HT-29 (cell line): ENCODE results near the gene ARMC9. TPM values are rescaled to one million over a fixed set of nuclear protein-coding genes. Genes with fewer than 3 reads are reported as not detected.
"Not testable (repeated sequence)": the region's sequence is repeated elsewhere in the genome, so short reads cannot be mapped to it uniquely, and the experiment has no call there.

Experiments
- DNase-seq: peaks from one replicate; pipeline ENCODE4 v3.0.0-alpha.2; 2015; ENCODE audit warnings: low spot score
- total RNA-seq: library from RNA; depleted of rRNA; stranded (reverse); fragments of >200 nt; shearing (Covaris generic); gene quantifications from 2 replicates; pipeline ENCODE4 v1.2.3, GENCODE V29; 2014

ARMC9 gene
- total RNA-seq, 1 experiment from 2014 or later: 29.7 TPM

DNA sequence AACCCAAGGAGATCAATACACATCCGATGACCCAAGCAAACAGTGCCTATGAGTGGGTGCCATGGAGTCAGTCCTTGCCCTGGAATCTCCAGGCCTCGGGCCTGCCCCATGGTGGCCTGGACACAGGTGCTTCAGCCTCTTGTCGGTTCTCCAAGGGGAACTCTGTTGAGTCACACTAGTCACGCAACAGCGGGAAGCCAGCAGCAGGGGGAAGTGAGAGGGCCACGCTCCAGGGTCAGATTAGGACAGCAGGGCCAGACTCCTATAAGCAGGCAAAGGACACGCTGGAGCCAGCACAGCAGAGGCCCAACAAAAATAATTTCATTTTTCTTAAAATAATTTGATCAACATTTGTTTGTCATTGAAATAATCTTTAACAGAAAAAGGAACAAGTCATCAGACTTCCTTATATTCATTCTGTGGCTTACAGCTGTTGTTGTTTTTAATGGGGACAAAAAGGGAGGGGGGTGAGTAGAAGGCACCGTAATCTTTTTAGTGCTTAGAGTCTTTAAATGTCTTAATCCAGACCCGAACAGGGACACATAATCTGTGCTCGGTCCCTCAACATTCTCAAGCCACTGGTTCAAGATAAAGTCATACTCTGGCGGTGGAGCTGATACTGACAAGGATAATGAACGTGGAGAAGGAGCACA lies 16.4 kb upstream of the ARMC9 start:
- no peak for DNase-seq

DNA sequence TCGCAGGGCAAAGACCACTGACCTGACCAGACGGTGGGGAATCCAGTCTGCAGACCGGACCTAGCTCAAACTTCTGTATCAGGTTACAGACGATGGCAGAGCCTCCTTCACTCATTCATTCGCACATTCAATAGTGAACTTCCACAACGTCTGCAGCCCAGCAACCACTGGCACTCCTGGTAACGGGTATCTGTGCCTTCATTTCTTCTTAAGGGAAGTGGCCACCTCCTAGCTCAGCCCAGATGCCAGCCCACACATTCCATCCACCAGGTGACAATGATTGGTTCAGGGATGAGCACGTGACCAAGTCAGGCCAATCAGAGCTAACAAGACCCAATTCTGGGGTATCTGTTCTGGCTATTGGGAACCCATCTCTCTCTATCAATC lies 15.9 kb upstream of the ARMC9 start:
- DNase-seq: no peak

DNA sequence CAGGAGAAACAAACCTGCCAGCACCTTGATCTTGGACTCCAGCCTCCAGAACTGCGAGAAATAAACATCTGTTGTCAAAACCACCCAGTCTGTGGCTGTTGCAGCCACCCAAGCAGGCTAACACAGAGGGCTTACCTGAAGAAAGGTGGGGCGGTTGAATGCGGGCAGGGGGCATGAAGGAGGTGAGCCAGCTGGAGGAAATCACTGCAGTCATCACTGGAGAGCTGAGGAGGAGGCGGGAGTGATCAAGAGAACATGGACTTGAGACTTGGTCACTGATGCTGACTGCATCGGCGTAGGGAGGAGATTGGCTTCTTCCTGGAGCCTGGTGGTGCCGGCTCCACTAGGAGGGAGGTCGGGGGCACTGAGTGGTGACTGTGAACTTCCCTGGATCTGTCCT lies 14.6 kb upstream of the ARMC9 start:
- no peak for DNase-seq

GRCh38 chr2:231184319-231184718 lies 14.1 kb upstream of the ARMC9 start:
- no peak for DNase-seq

DNA sequence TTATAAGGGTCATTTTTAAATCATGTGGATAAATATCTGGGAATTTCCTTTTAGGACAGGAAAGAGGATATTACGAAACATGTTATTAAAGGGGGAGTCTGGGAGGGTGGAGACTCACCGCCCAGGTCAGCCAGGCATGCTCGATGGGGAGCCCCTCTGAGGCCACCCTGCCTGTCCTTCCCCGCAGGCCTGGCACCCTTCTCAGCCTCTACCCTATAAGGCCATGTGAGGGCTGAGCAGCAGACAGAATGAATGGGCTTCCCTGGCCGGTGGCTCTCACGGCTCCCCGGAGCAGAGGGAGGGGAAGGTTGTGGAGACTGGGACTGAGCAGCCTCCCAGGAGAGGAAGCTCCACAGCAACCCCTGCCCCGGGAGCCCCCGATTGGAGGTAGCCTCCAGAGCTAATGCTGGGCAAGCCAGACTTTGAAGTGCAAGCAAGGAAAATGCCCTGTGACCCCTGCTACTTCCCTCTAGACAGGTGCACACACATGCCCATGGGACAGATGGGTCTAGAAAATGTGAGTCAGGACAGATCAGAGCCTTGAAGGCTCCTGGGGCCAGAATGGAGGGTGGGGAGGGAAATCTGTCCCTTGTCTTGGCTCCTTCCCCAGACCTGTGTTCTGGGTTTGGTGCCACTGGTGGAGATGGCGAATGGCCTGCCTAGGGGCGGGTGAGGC lies 13.2 kb upstream of the ARMC9 start:
- DNase-seq: no peak

- DNase-seq: no peak
Observed at GRCh38 chr2:231185886-231186285, 12.5 kb upstream of the ARMC9 start.

DNA sequence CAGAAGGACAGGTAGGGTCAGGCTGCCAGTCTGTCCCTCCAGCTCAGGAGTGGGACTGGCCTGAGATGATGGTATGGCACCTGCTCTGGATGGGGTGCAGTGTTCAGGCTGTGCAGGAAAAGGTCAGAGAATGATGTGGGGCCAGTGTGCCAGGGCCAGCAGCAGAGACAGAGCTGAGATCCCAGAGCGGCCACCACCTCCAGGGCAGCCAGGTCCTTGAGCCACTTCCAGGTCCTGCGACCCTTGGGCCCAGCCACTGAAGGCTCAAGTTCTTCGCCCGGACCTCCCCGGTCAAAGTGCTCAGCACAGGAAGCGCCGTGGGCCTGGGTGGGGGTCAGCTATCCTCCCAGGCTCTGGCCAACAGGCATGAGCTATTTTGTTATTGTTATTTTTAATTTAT lies 12.1 kb upstream of the ARMC9 start:
- DNase-seq: no peak

DNA sequence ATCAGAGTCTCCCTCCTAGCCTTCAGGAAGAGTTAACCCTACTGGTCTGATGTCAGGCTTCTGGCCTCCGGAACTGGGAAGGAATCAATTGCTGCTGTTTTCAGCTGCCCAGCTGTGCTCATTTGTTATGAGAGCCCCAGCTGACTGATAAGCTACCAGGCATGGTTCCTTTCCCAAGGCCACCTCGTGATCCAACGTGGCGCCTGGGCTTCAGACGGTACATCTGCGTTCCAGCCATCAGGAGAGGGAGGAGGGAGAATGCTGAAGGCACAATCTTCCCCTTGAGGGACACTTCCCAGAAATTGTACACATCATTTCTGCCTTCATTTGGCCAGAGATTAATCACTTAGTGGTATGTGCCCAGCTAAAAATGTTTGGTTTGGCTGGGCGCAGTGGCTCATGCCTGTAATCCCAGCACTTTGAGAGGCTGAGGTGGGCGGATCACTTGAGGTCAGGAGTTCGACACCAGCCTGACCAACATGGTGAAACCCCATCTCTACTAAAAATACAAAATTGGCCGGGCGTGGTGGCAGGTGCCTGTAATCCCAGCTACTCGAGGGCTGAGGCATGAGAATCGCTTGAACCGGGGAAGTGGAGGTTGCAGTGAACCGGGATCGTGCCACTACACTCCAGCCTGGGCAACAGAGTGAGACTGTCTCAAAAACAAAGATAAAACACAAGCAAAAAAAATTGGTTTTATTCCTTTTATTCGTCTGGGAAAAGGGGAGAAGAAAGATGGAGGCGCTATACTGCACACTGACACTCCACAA lies 10.5 kb upstream of the ARMC9 start:
- no peak for DNase-seq

DNA sequence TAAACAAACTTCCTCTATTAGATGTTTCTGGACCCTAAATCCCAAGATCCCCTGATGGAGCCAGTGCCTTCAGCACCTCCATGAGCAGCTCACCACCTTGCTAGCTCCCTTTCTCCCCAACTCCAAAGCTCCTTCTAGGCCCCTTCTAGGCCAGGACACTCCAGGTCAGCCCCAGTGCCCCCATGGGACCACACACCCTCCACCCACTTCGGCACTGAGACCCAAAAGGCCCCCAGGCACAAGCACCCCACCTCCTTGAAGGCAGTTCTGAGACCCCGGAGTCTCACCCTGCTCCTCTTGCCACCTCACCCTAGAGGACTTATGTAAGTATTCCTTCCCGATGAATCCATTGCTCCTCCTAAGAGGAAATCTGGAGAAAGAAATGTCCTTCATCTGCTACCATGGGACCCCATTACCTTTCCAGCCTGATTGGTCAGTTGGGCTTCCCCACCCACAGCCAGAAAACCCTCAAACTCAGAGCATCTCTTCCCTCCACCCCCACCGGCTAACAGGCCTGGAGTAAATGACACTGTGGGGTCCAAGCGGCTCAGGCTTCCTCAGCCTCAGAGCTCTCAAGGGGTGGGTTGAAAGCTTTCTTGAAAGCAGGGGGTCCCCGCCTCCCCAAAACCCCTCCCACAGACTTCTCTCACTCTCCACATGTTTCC lies 9.8 kb upstream of the ARMC9 start:
- DNase-seq: no peak

DNA sequence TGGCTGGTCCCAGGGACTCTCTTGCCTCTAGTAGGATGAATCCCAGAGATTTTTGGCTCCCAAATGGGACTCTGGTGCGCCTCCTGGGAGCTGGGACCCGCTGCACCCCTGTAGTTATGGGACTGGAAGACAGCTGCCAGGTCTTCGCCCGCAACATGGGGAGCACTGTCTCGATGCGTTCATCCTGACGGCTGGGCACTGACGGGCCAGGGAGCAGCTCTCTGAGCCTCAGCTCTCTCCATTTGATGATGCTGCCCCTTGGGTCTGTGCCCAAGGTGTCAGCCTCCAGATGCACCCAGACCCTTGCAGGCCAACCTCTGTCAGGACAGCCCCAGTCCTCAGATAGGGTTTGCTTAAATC lies 9.3 kb upstream of the ARMC9 start:
- no peak for DNase-seq

DNA sequence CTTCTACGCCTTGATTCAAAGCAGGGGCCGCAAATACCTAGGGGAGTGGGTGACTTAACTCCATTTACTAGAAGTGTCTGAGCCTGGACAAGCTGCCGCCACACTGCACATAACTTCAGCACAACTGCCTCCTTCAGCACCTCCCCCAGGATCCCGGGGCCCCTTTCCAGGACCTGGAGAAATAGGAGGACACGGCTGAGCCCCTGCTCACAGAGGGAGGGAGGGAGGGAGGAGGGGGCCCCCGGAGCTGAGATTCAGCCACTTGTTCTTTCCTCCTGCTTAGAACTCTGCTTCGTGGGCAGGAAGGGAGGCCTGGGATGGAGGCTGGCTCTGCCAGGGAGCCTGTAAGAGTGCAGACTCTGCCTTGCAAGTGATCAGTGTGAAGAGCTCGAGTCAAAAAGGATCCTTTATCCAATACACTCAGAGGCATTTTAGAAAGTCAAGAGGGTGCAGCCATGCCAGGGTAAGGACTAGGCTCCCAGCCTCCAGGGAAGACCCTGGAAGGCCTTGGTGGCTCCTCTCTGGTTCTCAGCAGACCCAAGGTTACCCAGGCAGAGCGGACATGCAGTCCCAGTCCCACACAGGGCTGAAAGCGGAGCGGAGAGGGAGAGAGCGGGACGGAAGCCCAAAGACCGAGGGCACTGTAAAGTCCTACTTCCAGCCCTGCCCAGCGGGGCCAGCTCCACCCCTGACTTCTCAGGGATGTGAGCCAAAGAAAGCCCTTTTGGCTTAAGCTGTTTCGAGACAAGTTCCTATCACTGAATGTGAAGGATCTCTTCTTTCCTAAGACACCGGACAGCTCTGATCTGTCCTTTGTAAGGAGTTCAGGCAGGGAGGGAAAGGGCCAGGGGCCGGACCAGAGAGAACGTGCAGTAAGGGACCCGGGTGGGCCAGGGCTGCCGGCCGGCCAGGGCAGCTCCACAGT lies 8.6 kb upstream of the ARMC9 start:
- peak; percentile 21 for DNase-seq

DNA sequence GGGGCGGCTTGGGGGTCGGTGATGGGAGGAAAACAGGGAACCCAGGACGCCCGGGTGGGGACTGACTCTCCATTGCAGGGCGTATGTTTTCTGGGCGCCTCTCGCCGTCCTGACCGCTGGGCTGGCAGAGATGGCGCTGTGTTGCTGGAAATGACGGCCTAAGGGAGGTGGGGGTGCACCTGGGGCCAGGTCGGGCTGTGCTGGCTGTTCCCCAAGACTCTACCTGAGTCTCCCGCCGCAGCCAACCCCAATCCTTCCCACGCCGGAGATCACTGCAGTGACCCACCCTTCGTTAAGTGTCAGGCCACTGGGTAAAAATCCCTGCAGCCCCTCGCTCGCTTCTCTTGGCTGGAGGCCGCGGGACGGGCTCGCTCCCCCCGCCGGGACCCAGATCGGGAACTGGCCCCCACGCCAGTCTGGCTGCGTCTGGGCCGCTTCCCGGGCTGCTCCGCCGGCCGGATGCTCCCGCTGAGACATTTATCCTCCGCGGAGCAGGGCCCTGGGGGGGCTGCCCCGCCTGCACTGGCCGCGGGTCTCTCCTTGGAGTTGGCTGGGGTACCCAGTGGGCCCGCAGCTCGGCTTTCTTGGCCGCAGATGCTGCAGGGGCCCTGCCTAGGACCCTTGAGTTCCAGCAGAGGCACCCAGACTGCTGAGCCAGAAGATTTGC lies 7.8 kb upstream of the ARMC9 start:
- peak; percentile 60 for DNase-seq

- peak; percentile 78 for DNase-seq
Observed at GRCh38 chr2:231191896-231192872, 6.2 kb upstream of the ARMC9 start.

GRCh38 chr2:231193216-231193615 lies 5.2 kb upstream of the ARMC9 start:
- no peak for DNase-seq

DNA sequence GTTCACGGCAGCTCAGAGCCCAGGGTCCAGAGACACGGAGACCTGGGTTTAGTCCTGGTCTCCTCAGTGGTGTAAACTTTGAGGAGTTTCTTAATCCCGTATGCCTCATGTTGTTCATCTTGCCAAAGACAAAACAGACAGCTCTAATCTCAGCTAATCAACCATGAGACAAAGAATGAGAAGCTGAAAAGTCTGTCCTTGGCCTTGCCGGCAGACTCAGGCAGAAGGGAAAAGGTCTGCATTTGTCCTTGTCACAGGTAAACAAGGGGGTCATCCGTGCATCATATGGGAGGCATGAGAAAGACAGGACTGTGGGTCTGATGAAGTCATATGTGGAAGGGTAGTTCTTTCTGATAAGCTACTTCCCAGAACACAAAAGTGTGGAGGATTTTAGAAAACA lies 1.8 kb upstream of the ARMC9 start:
- no peak for DNase-seq

DNA sequence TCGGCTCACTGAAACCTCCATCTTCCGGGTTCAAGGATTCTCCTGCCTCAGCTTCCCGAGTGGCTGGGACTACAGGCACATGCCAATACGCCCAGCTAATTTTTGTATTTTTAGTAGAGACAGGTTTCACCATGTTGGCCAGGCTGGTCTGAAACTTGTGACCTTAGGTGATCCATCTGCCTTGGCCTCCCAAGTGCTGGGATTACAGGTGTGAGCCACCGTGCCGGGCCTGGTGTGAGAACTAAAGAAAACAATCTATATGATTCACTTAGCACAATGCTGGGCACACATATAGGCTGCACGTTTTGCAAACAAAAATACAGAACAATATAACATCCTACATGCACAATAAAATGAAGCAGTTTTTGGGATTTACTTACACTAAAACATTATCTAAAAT lies 1.2 kb upstream of the ARMC9 start:
- not testable (repeated sequence) for DNase-seq

DNA sequence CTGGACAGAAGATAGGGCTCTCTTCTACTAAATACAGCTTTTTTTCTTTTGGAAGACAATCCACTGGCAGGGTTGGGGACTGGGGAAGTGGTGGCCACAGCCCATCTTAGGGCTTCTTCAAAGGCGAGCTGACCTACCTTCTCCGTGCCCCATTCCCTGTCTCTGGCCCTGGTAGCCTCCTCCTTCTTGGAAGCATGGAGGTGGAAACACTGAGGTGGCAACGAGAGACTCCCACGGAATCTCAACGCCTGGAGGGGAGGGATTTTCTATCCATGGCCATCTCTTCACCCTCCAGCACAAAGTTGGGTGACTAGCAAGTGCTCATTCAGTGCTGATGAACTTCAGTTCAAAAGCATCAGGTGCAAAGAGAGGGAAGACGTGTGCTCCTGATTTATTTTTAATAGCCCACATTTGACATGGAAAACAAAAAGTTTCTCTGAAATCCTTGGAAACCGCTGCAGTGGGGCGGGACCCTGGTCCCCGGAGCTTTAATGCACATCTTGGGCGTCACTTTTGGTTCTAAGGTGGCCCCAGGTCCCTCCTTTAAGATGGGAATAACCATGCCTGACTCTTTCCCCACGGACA lies 633 bp upstream of the ARMC9 start:
- DNase-seq: peak; percentile 26

GRCh38 chr2:231199219-231199618 lies 788 bp downstream of the ARMC9 start:
- DNase-seq: peak; percentile 45
